IPS-20b (cell line): ENCODE results near the gene OR5AN1.

Source experiments
- H3K27ac ChIP-seq: one replicate; pipeline ENCODE4 v1.5.1; 2013; ENCODE audit warnings: low read length
- H3K27me3 ChIP-seq: 2 replicates; pipeline ENCODE4 v1.6.1; 2013; ENCODE audit warnings: mild to moderate bottlenecking, low read length, inconsistent platforms; ENCODE audit not compliant: insufficient read depth
- H3K36me3 ChIP-seq: 2 replicates; pipeline ENCODE4 v1.6.1; 2013; ENCODE audit warnings: low read depth, mild to moderate bottlenecking, inconsistent platforms, low read length, moderate library complexity; ENCODE audit not compliant: insufficient read depth
- H3K4me1 ChIP-seq: 2 replicates; pipeline ENCODE4 v1.6.1; 2013; ENCODE audit warnings: mild to moderate bottlenecking, control low read depth, inconsistent platforms, low read length, moderate library complexity; ENCODE audit not compliant: insufficient read depth
- H3K4me3 ChIP-seq: 2 replicates; pipeline ENCODE4 v1.5.1; 2013; ENCODE audit warnings: mild to moderate bottlenecking, low read length, inconsistent platforms
- H3K9ac ChIP-seq: 2 replicates; pipeline ENCODE4 v1.6.1; 2013; ENCODE audit warnings: low read depth, mild to moderate bottlenecking, inconsistent platforms, low read length, moderate library complexity
- H3K9me3 ChIP-seq: 2 replicates; pipeline ENCODE4 v1.6.1; 2013; ENCODE audit warnings: mild to moderate bottlenecking, low read depth, low read length, inconsistent platforms; ENCODE audit not compliant: insufficient read depth

The OR5AN1 gene

GRCh38 chr11:59380263-59381059 lies 21.8 kb downstream of the OR5AN1 start:
- Histone ChIP-seq H3K9me3 (peaks cover 3% of the 10 kb centered on the region; the same call in 1 of the 2 replicates), H3K27me3 (no peaks in the 10 kb centered on the region), H3K4me1 (peaks cover 5% of the 10 kb centered on the region; the same call in 1 of the 2 replicates), H3K9ac (no peak overlapping the region), H3K36me3 (no peaks in the 10 kb centered on the region), H3K27ac (no peak overlapping the region), H3K4me3 (no peak overlapping the region)

- no peak overlapping the region for H3K9ac ChIP-seq
- H3K36me3 ChIP-seq: no peaks in the 10 kb centered on the region
- H3K4me3 ChIP-seq: no peak overlapping the region
- H3K9me3 ChIP-seq: peaks cover 18% of the 10 kb centered on the region
- H3K27me3 ChIP-seq: no peaks in the 10 kb centered on the region
- H3K27ac ChIP-seq: no peak overlapping the region
- no peaks in the 10 kb centered on the region for H3K4me1 ChIP-seq
Observed at GRCh38 chr11:59394186-59394585, 35.5 kb downstream of the OR5AN1 start.

DNA sequence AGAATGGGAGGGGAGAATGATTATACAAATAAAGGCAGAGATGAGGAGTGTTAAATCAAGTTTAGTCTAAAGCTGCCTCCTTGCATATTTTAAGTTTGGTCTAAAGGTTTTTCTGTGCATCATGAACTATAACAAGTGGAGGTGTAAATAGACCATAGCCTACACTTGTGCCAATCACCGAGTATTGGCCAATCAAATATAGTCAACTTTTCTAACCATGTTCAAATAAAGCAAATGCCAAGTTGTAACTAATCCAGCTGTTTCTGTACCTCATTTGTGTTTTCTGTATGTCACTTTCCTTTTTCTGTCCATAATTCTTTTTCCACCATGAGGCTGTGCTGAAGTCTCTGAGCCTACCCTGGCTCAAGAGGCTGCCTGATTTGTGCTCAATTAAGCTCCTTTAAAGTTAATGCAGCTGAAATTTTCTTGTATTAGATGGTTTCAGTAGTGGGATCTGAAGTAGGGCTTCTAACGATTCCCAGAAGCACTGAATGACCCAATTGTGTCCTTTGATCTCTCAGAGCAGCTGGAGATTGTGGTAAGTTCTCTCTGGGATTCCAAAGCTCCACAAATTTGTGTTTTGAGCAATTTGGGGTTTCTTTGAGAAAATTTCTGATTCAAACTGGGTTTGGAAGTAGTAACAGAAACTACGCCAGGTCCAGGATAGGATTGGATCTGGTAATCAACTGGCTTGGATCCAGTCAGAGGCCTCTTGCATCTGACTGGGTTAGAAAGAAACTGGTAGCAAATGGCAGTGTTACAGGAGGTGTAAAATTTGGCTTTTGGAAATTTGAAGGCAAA lies 42.0 kb downstream of the OR5AN1 start:
- H3K36me3 ChIP-seq: no peaks in the 10 kb centered on the region
- H3K4me1 ChIP-seq: no peaks in the 10 kb centered on the region
- no peaks in the 10 kb centered on the region for H3K27me3 ChIP-seq
- H3K9me3 ChIP-seq: peaks cover 66% of the 10 kb centered on the region
- no peak overlapping the region for H3K4me3 ChIP-seq
- no peak overlapping the region for H3K27ac ChIP-seq
- no peak overlapping the region for H3K9ac ChIP-seq

GRCh38 chr11:59401262-59401552 lies 42.5 kb downstream of the OR5AN1 start:
- H3K27ac ChIP-seq: no peak overlapping the region
- H3K4me3 ChIP-seq: no peak overlapping the region
- H3K27me3 ChIP-seq: no peaks in the 10 kb centered on the region
- H3K4me1 ChIP-seq: no peaks in the 10 kb centered on the region
- no peaks in the 10 kb centered on the region for H3K36me3 ChIP-seq
- H3K9me3 ChIP-seq: peaks cover 66% of the 10 kb centered on the region
- no peak overlapping the region for H3K9ac ChIP-seq

DNA sequence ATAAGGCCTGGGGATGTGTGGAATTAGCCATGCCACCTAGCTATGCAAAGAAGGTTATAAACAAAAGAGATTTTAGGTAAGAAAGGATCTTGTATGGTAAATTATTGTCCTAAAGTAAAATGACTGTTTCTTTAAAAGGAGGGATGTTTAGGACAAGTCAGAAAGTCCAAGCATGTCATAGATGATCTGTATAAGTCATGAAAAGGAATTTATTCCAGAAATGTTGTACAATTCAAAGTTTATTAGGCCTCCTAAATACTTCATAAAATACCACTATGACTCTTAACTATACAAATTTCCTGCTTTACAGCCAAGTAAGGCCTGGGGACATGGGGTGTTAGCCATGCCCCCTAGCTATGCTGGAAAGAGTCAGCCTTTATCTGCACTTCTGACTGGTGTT lies 44.9 kb downstream of the OR5AN1 start:
- Histone ChIP-seq H3K9me3 (peaks cover 64% of the 10 kb centered on the region), H3K9ac (no peak overlapping the region), H3K27me3 (no peaks in the 10 kb centered on the region), H3K36me3 (no peaks in the 10 kb centered on the region), H3K4me1 (no peaks in the 10 kb centered on the region), H3K27ac (no peak overlapping the region), H3K4me3 (no peak overlapping the region)

GRCh38 chr11:59413646-59414045 lies 55.0 kb downstream of the OR5AN1 start:
- no peak overlapping the region for H3K27ac ChIP-seq
- H3K4me1 ChIP-seq: no peaks in the 10 kb centered on the region
- peaks cover 35% of the 10 kb centered on the region for H3K9me3 ChIP-seq
- no peaks in the 10 kb centered on the region for H3K36me3 ChIP-seq
- no peak overlapping the region for H3K4me3 ChIP-seq
- no peak overlapping the region for H3K9ac ChIP-seq
- no peaks in the 10 kb centered on the region for H3K27me3 ChIP-seq

DNA sequence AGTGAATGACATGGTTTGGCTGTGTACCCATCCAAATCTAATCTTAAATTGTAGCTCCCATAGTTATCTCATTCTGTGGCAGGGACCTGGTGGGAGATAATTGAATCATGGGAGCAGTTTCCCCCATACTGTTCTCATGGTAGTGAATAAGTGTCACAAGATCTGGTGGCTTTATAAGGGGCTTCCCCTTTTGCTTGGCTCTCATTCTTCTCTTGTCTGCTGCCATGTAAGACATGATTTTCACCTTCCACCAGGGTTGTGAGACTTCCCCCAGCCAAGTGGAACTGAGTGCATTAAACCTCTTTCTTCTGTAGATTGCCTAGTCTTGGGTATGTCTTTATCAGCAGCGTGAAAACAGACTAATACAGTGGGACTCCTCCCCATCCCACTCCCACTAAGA lies 56.4 kb downstream of the OR5AN1 start:
- H3K36me3 ChIP-seq: no peaks in the 10 kb centered on the region
- peaks cover 25% of the 10 kb centered on the region for H3K9me3 ChIP-seq
- H3K4me1 ChIP-seq: no peaks in the 10 kb centered on the region
- no peak overlapping the region for H3K27ac ChIP-seq
- H3K27me3 ChIP-seq: no peaks in the 10 kb centered on the region
- no peak overlapping the region for H3K4me3 ChIP-seq
- no peak overlapping the region for H3K9ac ChIP-seq

DNA sequence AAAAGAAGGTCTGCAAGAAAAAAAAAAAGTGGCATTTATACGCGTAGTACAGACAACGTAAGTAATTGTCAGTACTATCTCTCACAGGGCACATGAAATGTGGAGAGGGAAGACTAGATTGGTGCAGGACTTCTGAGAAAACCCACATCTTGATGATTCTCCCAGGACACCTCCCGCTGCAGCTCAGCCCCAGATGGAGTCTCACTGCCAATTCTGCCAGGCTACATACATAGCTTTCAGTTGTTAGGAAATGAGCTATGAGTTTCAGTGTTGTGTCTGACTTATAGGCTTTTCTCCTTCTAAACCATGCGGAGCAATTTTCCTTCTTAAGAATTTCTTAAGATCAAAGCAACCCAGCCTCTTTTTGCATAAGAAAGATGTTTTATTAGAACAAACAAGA lies 57.9 kb downstream of the OR5AN1 start:
- Histone ChIP-seq H3K9ac (no peak overlapping the region), H3K27ac (no peak overlapping the region), H3K4me3 (no peak overlapping the region), H3K4me1 (no peaks in the 10 kb centered on the region), H3K36me3 (no peaks in the 10 kb centered on the region), H3K9me3 (peaks cover 10% of the 10 kb centered on the region), H3K27me3 (no peaks in the 10 kb centered on the region)

DNA sequence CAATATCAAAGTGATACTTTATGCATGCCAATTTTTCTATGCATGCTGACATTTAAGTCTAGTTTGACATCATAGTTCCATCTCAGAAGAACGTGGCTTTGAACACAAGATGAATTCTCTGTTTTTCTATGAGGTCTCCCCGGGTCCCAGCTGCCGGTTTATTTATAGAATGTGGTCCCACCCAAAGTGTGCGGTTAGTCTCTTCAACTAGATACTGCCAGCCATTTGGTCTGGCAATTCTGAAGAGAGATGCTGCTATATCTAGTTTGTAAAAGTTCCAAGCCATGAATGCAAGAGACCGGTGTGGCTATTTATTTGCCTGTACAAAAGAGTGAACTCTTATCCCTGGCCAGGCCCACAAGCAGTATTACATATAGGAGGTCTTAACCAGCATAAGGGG lies 58.3 kb downstream of the OR5AN1 start:
- Histone ChIP-seq H3K4me3 (no peak overlapping the region), H3K9me3 (peaks cover 9% of the 10 kb centered on the region), H3K27ac (no peak overlapping the region), H3K27me3 (no peaks in the 10 kb centered on the region), H3K4me1 (no peaks in the 10 kb centered on the region), H3K9ac (no peak overlapping the region), H3K36me3 (no peaks in the 10 kb centered on the region)

GRCh38 chr11:59418156-59418555 lies 59.5 kb downstream of the OR5AN1 start:
- Histone ChIP-seq H3K36me3 (no peaks in the 10 kb centered on the region), H3K9me3 (peaks cover 1% of the 10 kb centered on the region), H3K27ac (no peak overlapping the region), H3K9ac (no peak overlapping the region), H3K4me3 (no peak overlapping the region), H3K27me3 (no peaks in the 10 kb centered on the region), H3K4me1 (no peaks in the 10 kb centered on the region)
